ENCODE measurements around the gene PARD6G.
A peak's percentile ranks its signal among the peaks of the same experiment; 100 is the strongest.

Gene PARD6G

GRCh38 chr18:80205294-80205693 lies 42.0 kb downstream of the PARD6G start:
- DNase-seq: no peak

GRCh38 chr18:80204142-80204541 lies 43.2 kb downstream of the PARD6G start:
- DNase-seq: no peak

- no peak for DNase-seq
Observed at GRCh38 chr18:80203249-80203648, 44.1 kb downstream of the PARD6G start.

GRCh38 chr18:80202264-80202998 lies 44.9 kb downstream of the PARD6G start:
- no peak for DNase-seq

GRCh38 chr18:80201739-80202138 lies 45.6 kb downstream of the PARD6G start:
- DNase-seq: no peak

- DNase-seq: peak; percentile 50
Observed at GRCh38 chr18:80200932-80201672, 46.2 kb downstream of the PARD6G start.

GRCh38 chr18:80200171-80200931 lies 47.0 kb downstream of the PARD6G start:
- DNase-seq: no peak

GRCh38 chr18:80198994-80199748 lies 48.1 kb downstream of the PARD6G start:
- DNase-seq: no peak

- no peak for DNase-seq
Observed at GRCh38 chr18:80198391-80198790, 48.9 kb downstream of the PARD6G start.

- no peak for DNase-seq
Observed at GRCh38 chr18:80197528-80197927, 49.8 kb downstream of the PARD6G start.

GRCh38 chr18:80196528-80197320 lies 50.6 kb downstream of the PARD6G start:
- no peak for DNase-seq

- no peak for DNase-seq
Observed at GRCh38 chr18:80194874-80195570, 52.3 kb downstream of the PARD6G start.

- no peak for DNase-seq
Observed at GRCh38 chr18:80193701-80194100, 53.6 kb downstream of the PARD6G start.

- DNase-seq: no peak
Observed at GRCh38 chr18:80192653-80193385, 54.5 kb downstream of the PARD6G start.

GRCh38 chr18:80191907-80192652 lies 55.2 kb downstream of the PARD6G start:
- DNase-seq: no peak

GRCh38 chr18:80191264-80191663 lies 56.0 kb downstream of the PARD6G start:
- no peak for DNase-seq

GRCh38 chr18:80190311-80190710 lies 57.0 kb downstream of the PARD6G start:
- DNase-seq: no peak

- no peak for DNase-seq
Observed at GRCh38 chr18:80189531-80189865, 57.8 kb downstream of the PARD6G start.

GRCh38 chr18:80188643-80189530 lies 58.4 kb downstream of the PARD6G start:
- DNase-seq: no peak
